MCF 10A (cell line): ENCODE measurements around the gene CCDC63. TPM values are rescaled to one million over a fixed set of nuclear protein-coding genes. Genes with fewer than 3 reads are reported as not detected.

Source experiments
- BruUV-seq: library from RNA; stranded (reverse); fragments of 400-500 nt; replicated peaks from 2 replicates; lab custom pipeline; 2021; lab: Mats Ljungman, UMichigan
- CTCF ChIA-PET: fragments of 300-600 bp; sonication (Branson Sonifier 250); formaldehyde crosslinking; extraction: SDS; loops from one replicate; lab custom pipeline; 2021; ENCODE audit warnings: antibody characterized with exemption, inconsistent platforms; lab: Yijun Ruan, JAX
- POLR2A ChIA-PET: fragments of 300-600, 350-650 bp; sonication (Branson Sonifier 250); formaldehyde crosslinking; extraction: SDS; loops from one replicate; lab custom pipeline; 2020; ENCODE audit warnings: antibody characterized with exemption, inconsistent platforms; lab: Yijun Ruan, JAX
- DNase-seq: peaks from one replicate; pipeline ENCODE4 v3.0.0-alpha.2; 2018; ENCODE audit not compliant: unreplicated experiment
- H3K27ac Mint-ChIP-seq: one replicate; pipeline ENCODE4 v1.8.0; 2022; ENCODE audit warnings: mild to moderate bottlenecking, low read depth, mixed read lengths; ENCODE audit not compliant: unreplicated experiment
- H3K27me3 Mint-ChIP-seq: one replicate; pipeline ENCODE4 v1.8.0; 2022; ENCODE audit warnings: mixed read lengths; ENCODE audit not compliant: insufficient read depth, unreplicated experiment
- H3K36me3 Mint-ChIP-seq: one replicate; pipeline ENCODE4 v1.8.0; 2022; ENCODE audit warnings: mild to moderate bottlenecking, moderate library complexity, mixed read lengths; ENCODE audit not compliant: insufficient read depth, unreplicated experiment
- H3K4me1 Mint-ChIP-seq: one replicate; pipeline ENCODE4 v1.8.0; 2022; ENCODE audit warnings: mixed read lengths; ENCODE audit not compliant: insufficient read depth, unreplicated experiment
- H3K4me3 Mint-ChIP-seq: one replicate; pipeline ENCODE4 v1.8.0; 2022; ENCODE audit warnings: mild to moderate bottlenecking, moderate library complexity, mixed read lengths; ENCODE audit not compliant: unreplicated experiment
- H3K9me3 Mint-ChIP-seq: one replicate; pipeline ENCODE4 v1.8.0; 2022; ENCODE audit warnings: mixed read lengths; ENCODE audit not compliant: unreplicated experiment
- intact Hi-C: fragments of 100-400 bp; cut with micrococcal nuclease; formaldehyde crosslinking; loops from 2 replicates; pipeline ENCODE4 v1.14.1; 2022
- total RNA-seq: library from RNA; stranded (reverse); gene quantifications from 2 replicates; pipeline ENCODE4 v1.2.3, GENCODE V29; 2022
- TF ChIP-seq, protein P1 (sequence below): fragments of 200-600 bp; IDR thresholded peaks from one replicate; pipeline ENCODE4 v1.8.0; 2022; ENCODE audit warnings: antibody characterized with exemption, mild to moderate bottlenecking; ENCODE audit not compliant: unreplicated experiment

CCDC63 gene
- total RNA-seq, 1 experiment from 2014 or later: not detected

DNA sequence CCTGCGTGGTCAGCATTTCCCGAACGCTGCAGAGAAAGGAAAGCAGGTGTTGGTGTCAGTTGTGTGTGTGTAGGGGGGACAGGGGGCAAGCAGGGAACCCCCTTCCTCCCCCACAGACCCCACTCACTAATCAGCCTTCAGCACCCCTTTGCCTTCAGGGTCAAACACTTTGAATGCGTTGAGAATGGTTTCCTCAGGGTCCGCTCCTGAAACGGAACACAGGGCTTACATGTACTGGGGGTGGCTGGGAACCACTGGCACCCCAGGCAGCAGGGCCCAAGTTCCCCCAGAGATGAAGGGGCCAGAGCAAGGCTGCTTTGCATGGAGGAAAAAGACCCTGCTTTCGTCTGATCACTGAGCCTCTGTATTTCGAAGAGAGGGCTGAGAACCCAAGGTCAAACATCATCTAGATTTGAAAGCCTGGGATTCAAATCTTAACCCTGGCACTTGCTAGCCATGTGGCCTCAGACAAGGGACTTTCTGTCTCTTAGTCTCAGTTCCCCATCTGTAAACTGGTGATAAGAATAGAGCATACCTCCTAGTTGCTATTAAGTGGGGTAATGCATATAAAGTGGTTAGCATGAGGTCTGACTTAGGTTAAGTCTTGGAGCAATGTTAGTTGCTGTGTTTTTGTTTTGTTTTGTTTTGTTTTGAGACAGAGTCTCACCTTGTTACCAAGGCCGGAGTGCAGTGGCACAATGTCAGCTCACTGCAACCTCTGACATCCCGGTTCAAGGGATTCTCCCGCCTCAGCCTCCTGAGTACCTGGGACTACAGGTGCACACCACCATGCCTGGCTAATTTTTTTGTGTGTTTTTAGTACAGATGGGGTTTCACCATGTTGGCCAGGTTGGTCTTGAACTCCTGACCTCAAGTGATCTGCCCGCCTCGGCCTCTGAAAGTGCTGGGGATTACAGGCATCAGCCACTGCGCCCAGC is 66.6 kb downstream of the CCDC63 start:
- Mint-ChIP-seq H3K36me3 (peaks cover 5% of the 10 kb centered on the region), H3K27ac (no peak overlapping the region), H3K4me1 (peaks cover 21% of the 10 kb centered on the region), H3K27me3 (no peaks in the 10 kb centered on the region), H3K9me3 (no peaks in the 10 kb centered on the region), H3K4me3 (no peak overlapping the region)
- intact Hi-C loops: no loop called here
- no TSS peak for BruUV-seq
- TF ChIP-seq, protein P1, sequence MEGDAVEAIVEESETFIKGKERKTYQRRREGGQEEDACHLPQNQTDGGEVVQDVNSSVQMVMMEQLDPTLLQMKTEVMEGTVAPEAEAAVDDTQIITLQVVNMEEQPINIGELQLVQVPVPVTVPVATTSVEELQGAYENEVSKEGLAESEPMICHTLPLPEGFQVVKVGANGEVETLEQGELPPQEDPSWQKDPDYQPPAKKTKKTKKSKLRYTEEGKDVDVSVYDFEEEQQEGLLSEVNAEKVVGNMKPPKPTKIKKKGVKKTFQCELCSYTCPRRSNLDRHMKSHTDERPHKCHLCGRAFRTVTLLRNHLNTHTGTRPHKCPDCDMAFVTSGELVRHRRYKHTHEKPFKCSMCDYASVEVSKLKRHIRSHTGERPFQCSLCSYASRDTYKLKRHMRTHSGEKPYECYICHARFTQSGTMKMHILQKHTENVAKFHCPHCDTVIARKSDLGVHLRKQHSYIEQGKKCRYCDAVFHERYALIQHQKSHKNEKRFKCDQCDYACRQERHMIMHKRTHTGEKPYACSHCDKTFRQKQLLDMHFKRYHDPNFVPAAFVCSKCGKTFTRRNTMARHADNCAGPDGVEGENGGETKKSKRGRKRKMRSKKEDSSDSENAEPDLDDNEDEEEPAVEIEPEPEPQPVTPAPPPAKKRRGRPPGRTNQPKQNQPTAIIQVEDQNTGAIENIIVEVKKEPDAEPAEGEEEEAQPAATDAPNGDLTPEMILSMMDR: no peak
- ChIA-PET POLR2A (no interaction called here), CTCF (interaction anchor here (0.7 kb wide), 1 partner anchor 418 kb away, joined by 4 read pairs; no protein-coding TSS in a partner anchor)
- no peak for DNase-seq

DNA sequence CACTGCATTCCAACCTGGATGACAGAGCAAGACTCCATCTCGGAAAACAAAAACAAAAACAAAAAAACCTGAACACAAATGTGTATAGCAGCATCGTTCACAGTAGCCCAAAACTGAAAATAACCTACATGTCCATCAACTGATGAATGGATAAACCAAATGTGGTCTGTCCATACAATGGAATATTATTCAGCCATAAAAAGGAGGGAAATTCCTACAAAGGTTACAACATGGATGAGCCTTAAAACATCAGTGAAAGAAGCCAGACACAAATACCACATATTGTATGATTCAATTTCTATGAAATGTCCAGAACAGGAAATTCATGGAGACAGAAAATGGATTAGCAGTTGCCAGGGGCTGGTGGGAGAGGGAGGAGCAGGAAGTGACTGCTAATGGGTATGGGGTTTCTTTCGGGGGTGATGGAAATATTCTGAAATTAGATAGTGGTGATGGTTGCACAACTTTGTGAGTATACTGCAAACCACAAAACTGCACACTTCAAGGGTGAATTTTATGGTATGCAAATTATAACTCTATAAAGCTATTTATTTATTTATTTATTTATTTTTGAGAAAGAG is 69.6 kb downstream of the CCDC63 start:
- TF ChIP-seq, protein P1: no peak
- H3K27ac Mint-ChIP-seq: peak overlapping the region; percentile 84

DNA sequence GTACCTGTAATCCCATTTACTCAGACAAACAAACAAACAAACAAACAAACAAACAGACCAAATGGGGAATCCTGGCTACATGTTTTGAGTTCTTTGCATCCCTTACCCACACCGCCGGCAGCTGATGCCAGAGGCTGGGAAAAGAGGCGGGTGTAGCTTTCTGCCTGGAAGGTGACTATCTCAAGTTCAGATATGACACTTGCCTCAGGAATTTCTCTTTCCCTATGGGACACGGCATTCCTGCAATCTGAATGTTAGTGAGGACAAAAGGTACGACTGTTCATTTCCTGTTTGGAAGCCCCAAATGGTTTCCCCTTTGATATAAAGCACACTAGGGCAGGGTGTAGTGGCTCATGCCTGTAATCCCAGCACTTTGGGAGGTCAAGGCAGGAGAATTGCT is 70.7 kb downstream of the CCDC63 start:
- intact Hi-C loops: no loop called here
- TF ChIP-seq, protein P1: no peak

More for the DNA sequence above, 69.6 kb downstream of the CCDC63 start:
- Mint-ChIP-seq H3K36me3 (peaks cover 5% of the 10 kb centered on the region), H3K9me3 (no peaks in the 10 kb centered on the region), H3K4me3 (no peak overlapping the region), H3K27me3 (no peaks in the 10 kb centered on the region), H3K4me1 (peaks cover 25% of the 10 kb centered on the region)
- intact Hi-C loops: no loop called here
- POLR2A ChIA-PET: interaction anchor here (0.6 to 3.2 kb wide), 3 partner anchors 10 to 447 kb away, joined by 3 to 22 read pairs (median 4); no protein-coding TSS in a partner anchor
- no peak for DNase-seq
- BruUV-seq: no TSS peak
- CTCF ChIA-PET: interaction anchor here (0.6 to 1.6 kb wide), 6 partner anchors 19 to 930 kb away, joined by 3 to 6 read pairs (median 4); no protein-coding TSS in a partner anchor

More for the DNA sequence above, 70.7 kb downstream of the CCDC63 start:
- no peaks in the 10 kb centered on the region for H3K9me3 Mint-ChIP-seq
- H3K4me3 Mint-ChIP-seq: no peak overlapping the region
- no peaks in the 10 kb centered on the region for H3K27me3 Mint-ChIP-seq
- POLR2A ChIA-PET: interaction anchor here (1.0 to 3.2 kb wide), 3 partner anchors 11 to 20 kb away, joined by 4 to 22 read pairs (median 5); no protein-coding TSS in a partner anchor
- H3K27ac Mint-ChIP-seq: peak overlapping the region; percentile 84
- CTCF ChIA-PET: interaction anchor here (0.6 to 1.6 kb wide), 5 partner anchors 20 to 585 kb away, joined by 3 to 5 read pairs (median 4); no protein-coding TSS in a partner anchor
- DNase-seq: peak; percentile 62
- H3K36me3 Mint-ChIP-seq: peaks cover 5% of the 10 kb centered on the region
- peaks cover 27% of the 10 kb centered on the region for H3K4me1 Mint-ChIP-seq
- BruUV-seq: no TSS peak
